Spinal cord (tissue), 10 donors: ENCODE measurements around the gene TIMM17A. TPM values are rescaled to one million over a fixed set of nuclear protein-coding genes. Genes with fewer than 3 reads are reported as not detected.

ENCODE experiments used
- DNase-seq, 6 donors: peaks; one replicate each; pipeline versions ENCODE4 v3.0.0 to v3.0.0-alpha.2; 2013 to 2015; ENCODE audit warnings: low spot score in 6 of 6, low read depth in 4 of 6
- H3K27ac ChIP-seq: one replicate; pipeline ENCODE4 v1.5.1; 2013; ENCODE audit warnings: low read depth, low read length, control low read depth
- H3K27me3 ChIP-seq: one replicate; pipeline ENCODE4 v1.6.1; 2013; ENCODE audit warnings: low read length; ENCODE audit not compliant: control insufficient read depth, insufficient read depth
- H3K36me3 ChIP-seq: one replicate; pipeline ENCODE4 v1.6.1; 2013; ENCODE audit warnings: low read length; ENCODE audit not compliant: control insufficient read depth, insufficient read depth
- H3K4me1 ChIP-seq: one replicate; pipeline ENCODE4 v1.6.1; 2013; ENCODE audit warnings: low read length; ENCODE audit not compliant: control insufficient read depth, insufficient read depth
- H3K4me3 ChIP-seq: one replicate; pipeline ENCODE4 v1.5.1; 2013; ENCODE audit warnings: low read depth, low read length, control low read depth
- H3K9me3 ChIP-seq: one replicate; pipeline ENCODE4 v1.6.1; 2013; ENCODE audit warnings: low read length; ENCODE audit not compliant: control insufficient read depth, insufficient read depth
- WGBS: methylation state at CpG from one replicate; pipeline ENCODE4 v1.1.5; 2013; ENCODE audit warnings: missing lambda C conversion rate; ENCODE audit not compliant: insufficient coverage; 5-methylcytosine and 5-hydroxymethylcytosine counted together
- polyA plus RNA-seq, 2 donors: library from polyadenylated mRNA; unstranded; fragments of 120-200 nt; gene quantifications; one replicate each; pipeline ENCODE4 v1.2.1, GENCODE V29; 2013; ENCODE audit not compliant: insufficient read length in 2 of 2
- total RNA-seq, 2 donors: library from RNA; depleted of rRNA in 1 of 2; stranded (reverse); fragments of 120-200 nt in 1 of 2; fragments of >200 nt in 1 of 2; gene quantifications; one replicate each; pipeline versions ENCODE4 v1.2.3 to v1.2.4, GENCODE V29; 2013 to 2014
- donor health status: healthy.

TIMM17A gene
- total and polyA plus RNA-seq, 4 donors, result 50.9 to 101 (median 86.5) TPM

- Histone ChIP-seq H3K27ac (no peak overlapping the region), H3K27me3 (no peaks in the 10 kb centered on the region), H3K4me3 (no peak overlapping the region), H3K36me3 (peaks cover 31% of the 10 kb centered on the region), H3K4me1 (no peaks in the 10 kb centered on the region), H3K9me3 (no peaks in the 10 kb centered on the region)
- no peak for DNase-seq
- 94% methylated on average over 12 of the region's 16 CpGs for WGBS
These were observed 13.1 kb downstream of the TIMM17A start for GRCh38 chr1:201968202-201968925.

GRCh38 chr1:201970334-201971159 lies 15.2 kb downstream of the TIMM17A start:
- peak in 1 of 6 donors; percentile 18 for DNase-seq
- Histone ChIP-seq H3K36me3 (peaks cover 22% of the 10 kb centered on the region), H3K27ac (no peak overlapping the region), H3K27me3 (no peaks in the 10 kb centered on the region), H3K9me3 (no peaks in the 10 kb centered on the region), H3K4me1 (no peaks in the 10 kb centered on the region), H3K4me3 (no peak overlapping the region)
- 86% methylated on average over 4 of the region's 9 CpGs for WGBS

GRCh38 chr1:201982082-201982622 lies 26.8 kb downstream of the TIMM17A start:
- Histone ChIP-seq H3K9me3 (no peaks in the 10 kb centered on the region), H3K4me3 (peak overlapping the region; percentile 65), H3K27ac (peak overlapping the region; percentile 82), H3K27me3 (no peaks in the 10 kb centered on the region), H3K36me3 (peaks cover 6% of the 10 kb centered on the region), H3K4me1 (peaks cover 11% of the 10 kb centered on the region)
- 7% methylated on average over 30 of the region's 31 CpGs for WGBS
- DNase-seq, result peak in 5 of 6 donors; percentile 29 to 85 (median 42)

- Histone ChIP-seq H3K27me3 (no peaks in the 10 kb centered on the region), H3K9me3 (no peaks in the 10 kb centered on the region), H3K4me1 (peaks cover 11% of the 10 kb centered on the region), H3K4me3 (peak within 1 kb of the TSS; percentile 65), H3K27ac (peak within 1 kb of the TSS; percentile 82), H3K36me3 (peaks cover 6% of the 10 kb centered on the region)
- peak; percentile 21 to 89 (median 40) for DNase-seq
- under 1% methylated on average over 80 of the region's 80 CpGs for whole genome bisulfite sequencing
These were observed 27.5 kb downstream of the TIMM17A start, which contains the start of gene RNPEP for GRCh38 chr1:201982623-201983379. Gene RNPEP (plus strand): TSS chr1:201982648. CDS start chr1:201982667, 19 bp downstream.

- WGBS, result 20% methylated on average over 8 of the region's 11 CpGs
- DNase-seq, result peak in 3 of 6 donors; percentile 5 to 43 (median 7)
- Histone ChIP-seq H3K36me3 (peaks cover 10% of the 10 kb centered on the region), H3K9me3 (no peaks in the 10 kb centered on the region), H3K27ac (peak overlapping the region; percentile 80), H3K27me3 (no peaks in the 10 kb centered on the region), H3K4me1 (peaks cover 11% of the 10 kb centered on the region), H3K4me3 (peak overlapping the region; percentile 65)
These were observed 28.1 kb downstream of the TIMM17A start for GRCh38 chr1:201983380-201983805.

GRCh38 chr1:201984446-201984845 lies 29.1 kb downstream of the TIMM17A start:
- no peaks in the 10 kb centered on the region for H3K9me3 ChIP-seq
- H3K27ac ChIP-seq, result no peak overlapping the region
- peaks cover 14% of the 10 kb centered on the region for H3K36me3 ChIP-seq
- H3K4me3 ChIP-seq, result no peak overlapping the region
- peaks cover 11% of the 10 kb centered on the region for H3K4me1 ChIP-seq
- no peak for DNase-seq
- no CpG with 5 or more reads among the region's 3 CpGs for WGBS
- no peaks in the 10 kb centered on the region for H3K27me3 ChIP-seq

GRCh38 chr1:201985355-201985754 lies 30.1 kb downstream of the TIMM17A start:
- H3K4me1 ChIP-seq, result peaks cover 11% of the 10 kb centered on the region
- no peak for DNase-seq

GRCh38 chr1:201988601-201989000 lies 33.3 kb downstream of the TIMM17A start:
- H3K9me3 ChIP-seq, result no peaks in the 10 kb centered on the region
- peaks cover 5% of the 10 kb centered on the region for H3K4me1 ChIP-seq
- 97% methylated on average over 5 of the region's 7 CpGs for WGBS
- no peaks in the 10 kb centered on the region for H3K27me3 ChIP-seq
- no peak for DNase-seq
- no peak overlapping the region for H3K27ac ChIP-seq
- H3K4me3 ChIP-seq, result no peak overlapping the region
- H3K36me3 ChIP-seq, result peaks cover 47% of the 10 kb centered on the region

More at GRCh38 chr1:201985355-201985754, 30.1 kb downstream of the TIMM17A start:
- no peaks in the 10 kb centered on the region for H3K9me3 ChIP-seq
- H3K36me3 ChIP-seq, result peaks cover 24% of the 10 kb centered on the region
- 92% methylated on average over 2 of the region's 2 CpGs for WGBS
- no peaks in the 10 kb centered on the region for H3K27me3 ChIP-seq
- no peak overlapping the region for H3K27ac ChIP-seq
- no peak overlapping the region for H3K4me3 ChIP-seq
